H1 (cell line): ENCODE data around the gene BABAM1. TPM values are rescaled to one million over a fixed set of nuclear protein-coding genes. Genes with fewer than 3 reads are reported as not detected.
"Not testable (repeated sequence)": the region's sequence is repeated elsewhere in the genome, so short reads cannot be mapped to it uniquely, and the experiment has no call there.

ENCODE experiments used
- CTCF ChIA-PET: fragments of 300-600 bp; sonication (Branson Sonifier 250); formaldehyde crosslinking; loops from one replicate; lab custom pipeline; 2021; ENCODE audit not compliant: partially characterized antibody; lab: Charles Lee
- POLR2A ChIA-PET: fragments of 300-600 bp; sonication (Branson Sonifier 250); formaldehyde crosslinking; loops from one replicate; lab custom pipeline; 2021; ENCODE audit warnings: inconsistent platforms; ENCODE audit not compliant: partially characterized antibody; lab: Charles Lee
- DNase-seq, 2 experiments: peaks; one replicate each; pipeline versions ENCODE4 v3.0.0 to v3.0.0-alpha.2; 2010 to 2022; ENCODE audit warnings: low spot score in 2 of 2, low read depth in 1 of 2, mixed read lengths in 1 of 2
- FAIRE-seq: peaks from 2 replicates; lab custom pipeline; 2011; peaks lifted over from hg19 to GRCh38; lab: Jason Lieb, UNC
- H2AFZ ChIP-seq: 2 replicates; pipeline ENCODE4 v1.8.1; 2012; ENCODE audit warnings: low read length, inconsistent platforms
- H2AK5ac ChIP-seq: 2 replicates; pipeline ENCODE4 v1.6.1; 2013; ENCODE audit warnings: low read depth, low read length
- H2BK120ac ChIP-seq: replicated peaks from 2 replicates; pipeline ENCODE3; 2013; ENCODE audit warnings: low read depth, low read length, inconsistent platforms
- H2BK12ac ChIP-seq: 2 replicates; pipeline ENCODE4 v1.6.1; 2013; ENCODE audit warnings: low read depth, low read length
- H2BK15ac ChIP-seq: 2 replicates; pipeline ENCODE4 v1.6.1; 2013; ENCODE audit warnings: low read length
- H2BK20ac ChIP-seq: 2 replicates; pipeline ENCODE4 v1.6.1; 2013; ENCODE audit warnings: low read length
- H2BK5ac ChIP-seq: 2 replicates; pipeline ENCODE4 v1.6.1; 2013; ENCODE audit warnings: low read depth, low read length
- H3K14ac ChIP-seq: 2 replicates; pipeline ENCODE4 v1.6.1; 2013; ENCODE audit warnings: inconsistent platforms; ENCODE audit not compliant: insufficient read length
- H3K18ac ChIP-seq: 2 replicates; pipeline ENCODE4 v1.6.1; 2013; ENCODE audit warnings: low read length; ENCODE audit errors: extremely low read depth
- H3K23ac ChIP-seq: 2 replicates; pipeline ENCODE4 v1.6.1; 2013; ENCODE audit warnings: inconsistent platforms; ENCODE audit not compliant: insufficient read length
- H3K23me2 ChIP-seq: 2 replicates; pipeline ENCODE4 v1.6.1; 2013; ENCODE audit warnings: low read depth, low read length
- H3K27ac ChIP-seq: 2 replicates; pipeline ENCODE4 v1.6.1; 2011; ENCODE audit warnings: low read depth, low read length, inconsistent platforms
- H3K27me3 ChIP-seq, 4 experiments: replicated peaks in 1 of 4; 1 replicate in 1 of 4; 2 replicates in 3 of 4; pipeline versions ENCODE4 v1.6.1 to v1.8.1; 2011 to 2013; ENCODE audit warnings: low read length in 3 of 4, mild to moderate bottlenecking in 3 of 4, inconsistent platforms in 2 of 4, mixed read lengths in 2 of 4, moderate library complexity in 1 of 4; ENCODE audit not compliant: control insufficient read depth in 3 of 4, insufficient read depth in 3 of 4; ENCODE audit errors: extremely low read depth in 1 of 4
- H3K36me3 ChIP-seq, 4 experiments: 2 replicates each; pipeline versions ENCODE4 v1.6.1 to v1.8.1; 2011 to 2013; ENCODE audit warnings: mild to moderate bottlenecking in 4 of 4, low read length in 3 of 4, moderate library complexity in 2 of 4, control low read depth in 1 of 4, inconsistent platforms in 1 of 4; ENCODE audit not compliant: insufficient read depth in 4 of 4, control insufficient read depth in 2 of 4
- H3K4ac ChIP-seq: replicated peaks from 2 replicates; pipeline ENCODE3; 2013; ENCODE audit warnings: low read length, low read depth, mixed read lengths, inconsistent platforms; ENCODE audit not compliant: insufficient read length
- H3K4me1 ChIP-seq, 4 experiments: replicated peaks in 1 of 4; 1 replicate in 1 of 4; 2 replicates in 3 of 4; pipeline versions ENCODE4 v1.6.1 to v1.8.1; 2011 to 2013; ENCODE audit warnings: low read length in 3 of 4, inconsistent platforms in 2 of 4, mixed read lengths in 1 of 4; ENCODE audit not compliant: insufficient read depth in 4 of 4, control insufficient read depth in 3 of 4
- H3K4me2 ChIP-seq, 2 experiments: 2 replicates each; pipeline versions ENCODE4 v1.6.1 to v1.8.1; 2011 to 2013; ENCODE audit warnings: low read depth in 2 of 2, low read length in 2 of 2, control low read depth in 1 of 2, inconsistent platforms in 1 of 2, mild to moderate bottlenecking in 1 of 2; ENCODE audit not compliant: insufficient read depth in 1 of 2
- H3K4me3 ChIP-seq, 4 experiments: fragments of 200-600, 300-600 bp in 1 of 4; sonication (generic), shearing (Covaris generic), sonication (Bioruptor Twin) in 1 of 4; 2 replicates each; pipeline versions ENCODE4 v1.5.1 to v1.8.1; 2011 to 2016; ENCODE audit warnings: low read length in 4 of 4, low read depth in 3 of 4, control low read depth in 2 of 4, inconsistent platforms in 2 of 4, mild to moderate bottlenecking in 2 of 4, mixed read lengths in 1 of 4, moderate library complexity in 1 of 4; ENCODE audit not compliant: insufficient read depth in 2 of 4; ENCODE audit errors: extremely low read depth in 1 of 4
- H3K56ac ChIP-seq: replicated peaks from 2 replicates; pipeline ENCODE3; 2013; ENCODE audit warnings: low read depth, mild to moderate bottlenecking, mixed read lengths, low read length, inconsistent platforms; ENCODE audit not compliant: insufficient read length
- H3K79me1 ChIP-seq: 2 replicates; pipeline ENCODE4 v1.6.1; 2013; ENCODE audit warnings: low read depth, low read length, control low read depth
- H3K79me2 ChIP-seq, 2 experiments: 2 replicates each; pipeline versions ENCODE4 v1.6.1 to v1.8.1; 2012 to 2013; ENCODE audit warnings: low read length in 2 of 2, mild to moderate bottlenecking in 2 of 2, inconsistent platforms in 1 of 2; ENCODE audit not compliant: insufficient read depth in 2 of 2, control insufficient read depth in 1 of 2
- H3K9ac ChIP-seq, 4 experiments: replicated peaks in 1 of 4; 1 replicate in 1 of 4; 2 replicates in 3 of 4; pipeline versions ENCODE4 v1.6.1 to v1.8.1; 2011 to 2013; ENCODE audit warnings: low read depth in 3 of 4, low read length in 3 of 4, control low read depth in 2 of 4, mild to moderate bottlenecking in 2 of 4, moderate library complexity in 2 of 4, inconsistent platforms in 1 of 4; ENCODE audit errors: extremely low read depth in 1 of 4
- H3K9me3 ChIP-seq, 2 experiments: 2 replicates each; pipeline versions ENCODE4 v1.6.1 to v1.8.1; 2012 to 2013; ENCODE audit warnings: mild to moderate bottlenecking in 2 of 2, moderate library complexity in 2 of 2, control low read depth in 1 of 2, inconsistent platforms in 1 of 2, low read depth in 1 of 2, low read length in 1 of 2, mixed read lengths in 1 of 2; ENCODE audit not compliant: insufficient read depth in 2 of 2
- H4K20me1 ChIP-seq, 2 experiments: replicated peaks in 1 of 2; 2 replicates each; pipeline versions ENCODE3 to v1.8.1; 2011 to 2013; ENCODE audit warnings: inconsistent platforms in 2 of 2, low read length in 2 of 2, mild to moderate bottlenecking in 1 of 2; ENCODE audit not compliant: insufficient read depth in 2 of 2, control insufficient read depth in 1 of 2
- H4K5ac ChIP-seq: 2 replicates; pipeline ENCODE4 v1.6.1; 2013; ENCODE audit warnings: low read length, low read depth, mixed read lengths, inconsistent platforms; ENCODE audit not compliant: insufficient read length
- H4K8ac ChIP-seq: 2 replicates; pipeline ENCODE4 v1.8.0; 2013; ENCODE audit warnings: mild to moderate bottlenecking, moderate library complexity, low read length, inconsistent platforms; ENCODE audit not compliant: insufficient read depth; ENCODE audit errors: extremely low read depth
- H4K91ac ChIP-seq: replicated peaks from 2 replicates; pipeline ENCODE3; 2013; ENCODE audit warnings: low read length, mixed read lengths, inconsistent platforms; ENCODE audit not compliant: insufficient read length
- WGBS, 2 experiments: shearing (Covaris generic) in 1 of 2; methylation state at CpG; one replicate each; pipeline versions ENCODE4 v1.1.6 to v1.1.7; 2013 to 2015; ENCODE audit warnings: low lambda C conversion rate in 2 of 2, mixed read lengths in 2 of 2, inconsistent platforms in 1 of 2, low coverage in 1 of 2, missing lambda C conversion rate in 1 of 2; ENCODE audit not compliant: insufficient replicate concordance in 2 of 2, insufficient coverage in 1 of 2, insufficient read length in 1 of 2; ENCODE audit errors: extremely low coverage in 1 of 2, missing lambda C conversion rate in 1 of 2; 5-methylcytosine and 5-hydroxymethylcytosine counted together
- polyA plus RNA-seq, 7 experiments: library from polyadenylated mRNA; depleted of rRNA in 3 of 7; stranded (reverse) in 5 of 7; unstranded in 2 of 7; fragments of >200 nt in 5 of 7; fragments of 200-250 nt in 2 of 7; gene quantifications; 1 replicate in 5 of 7; 2 replicates in 1 of 7; 4 replicates in 1 of 7; pipeline versions ENCODE4 v1.2.1 to v1.2.3, GENCODE V29; 2011 to 2013; ENCODE audit warnings: missing spikeins in 2 of 7, mixed read lengths in 2 of 7
- total RNA-seq: library from RNA; stranded (reverse); fragmentation: NEBNext Ultra II Directional; extraction: Animal tissue kit (Norgen Biotek cat#: 25700); gene quantifications from 2 replicates; pipeline ENCODE4 v1.2.1, GENCODE V29; 2021

Gene BABAM1
- total and polyA plus RNA-seq, 2 of the 8 experiments (the other 6 are each of a cell fraction or from before 2014, with no cell fraction given) = 127 to 133 TPM

DNA sequence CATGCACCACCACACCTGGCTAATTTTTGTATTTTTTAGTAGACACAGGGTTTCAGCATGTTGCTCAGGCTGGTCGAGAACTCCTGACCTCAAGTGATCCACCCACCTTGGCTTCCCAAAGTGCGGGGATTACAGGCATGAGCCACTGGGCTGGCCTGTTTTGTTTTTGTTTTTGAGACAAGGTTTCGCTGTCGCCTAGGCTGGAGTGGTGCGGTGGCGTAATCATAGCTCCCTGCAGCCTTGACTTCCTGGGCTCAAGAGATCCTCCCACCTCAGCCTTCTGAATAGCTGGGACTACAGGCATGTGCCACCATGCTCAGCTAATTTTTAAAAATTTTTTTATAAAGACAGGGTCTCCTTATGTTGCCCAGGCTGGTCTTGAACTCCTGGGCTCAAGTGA is 28.3 kb downstream of the BABAM1 start:
- not testable (repeated sequence) for H4K20me1 ChIP-seq, H3K56ac ChIP-seq, H3K9ac ChIP-seq, H3K23ac ChIP-seq, FAIRE-seq, H3K4ac ChIP-seq, H4K5ac ChIP-seq, H2BK15ac ChIP-seq, H2BK12ac ChIP-seq, H4K91ac ChIP-seq, H3K14ac ChIP-seq, H2BK120ac ChIP-seq, H3K79me1 ChIP-seq, H3K4me3 ChIP-seq, H3K18ac ChIP-seq, H2AFZ ChIP-seq, H3K4me1 ChIP-seq, H3K23me2 ChIP-seq, H3K9me3 ChIP-seq, H2BK20ac ChIP-seq, H4K8ac ChIP-seq, H2BK5ac ChIP-seq, H3K4me2 ChIP-seq, H3K27ac ChIP-seq, H3K27me3 ChIP-seq, DNase-seq, H2AK5ac ChIP-seq, H3K79me2 ChIP-seq
- POLR2A ChIA-PET = interaction anchor here (1.1 to 2.3 kb wide), 4 partner anchors 10 to 68 kb away, joined by 4 to 9 read pairs (median 5); partner anchors contain the start of gene MRPL34
- H3K36me3 ChIP-seq = peaks cover 0 to 14% (median 7%) of the 10 kb centered on the region in 4 experiments; a peak in 4 of 8 replicates
- WGBS, 2 experiments = 94% methylated on average over 6 of the region's 6 CpGs; no CpG with 5 or more reads in 1 of the 2 experiments
- CTCF ChIA-PET = interaction anchor here (1.5 to 2.2 kb wide), 4 partner anchors 10 to 31 kb away, joined by 4 to 12 read pairs (median 8); partner anchors contain the start of genes ANKLE1 and MRPL34
